Activated CD8-positive, alpha-beta T cell treated with anti-CD3 and anti-CD28 coated beads for 36 hours (primary cell): ENCODE results near the gene RFPL3. TPM values are rescaled to one million over a fixed set of nuclear protein-coding genes. Genes with fewer than 3 reads are reported as not detected.
A peak's percentile ranks its signal among the peaks of the same experiment; 100 is the strongest.
"Not testable (repeated sequence)": the region's sequence is repeated elsewhere in the genome, so short reads cannot be mapped to it uniquely, and the experiment has no call there.

ENCODE experiments used
- ATAC-seq: fragments of 200-7000 bp; cut with Tn5 transposase; one replicate; pipeline ENCODE4 v1.10.0; 2021; ENCODE audit warnings: mild to moderate bottlenecking, moderate library complexity
- CTCF ChIA-PET: fragments of 350-600 bp; sonication (Branson Sonifier 250); formaldehyde crosslinking; loops from one replicate; lab custom pipeline; 2021; ENCODE audit warnings: antibody characterized with exemption; lab: Charles Lee
- POLR2A ChIA-PET: fragments of 350-600 bp; sonication (Branson Sonifier 250); formaldehyde crosslinking; loops from one replicate; lab custom pipeline; 2021; ENCODE audit warnings: antibody characterized with exemption; lab: Charles Lee
- DNase-seq: peaks from one replicate; pipeline ENCODE4 v3.0.0-alpha.2; 2020
- H3K27ac Mint-ChIP-seq: one replicate; pipeline ENCODE4 v1.8.0; 2021; ENCODE audit warnings: mild to moderate bottlenecking, mixed read lengths
- H3K27me3 Mint-ChIP-seq: one replicate; pipeline ENCODE4 v1.8.0; 2021; ENCODE audit warnings: mixed read lengths
- H3K36me3 Mint-ChIP-seq: one replicate; pipeline ENCODE4 v1.8.0; 2021; ENCODE audit warnings: low read depth, mixed read lengths
- H3K4me1 Mint-ChIP-seq: one replicate; pipeline ENCODE4 v1.8.0; 2021; ENCODE audit warnings: low read depth, mixed read lengths
- H3K4me3 Mint-ChIP-seq: one replicate; pipeline ENCODE4 v1.8.0; 2021; ENCODE audit warnings: mild to moderate bottlenecking, moderate library complexity, mixed read lengths
- H3K9me3 Mint-ChIP-seq: one replicate; pipeline ENCODE4 v1.8.0; 2021; ENCODE audit warnings: mixed read lengths
- CTCF ChIP-seq: fragments of 200-600 bp; IDR thresholded peaks from one replicate; pipeline ENCODE4 v1.8.0; 2022; ENCODE audit warnings: antibody characterized with exemption, mild to moderate bottlenecking
- intact Hi-C: fragments of 100-400 bp; cut with micrococcal nuclease; formaldehyde crosslinking; loops from one replicate; pipeline ENCODE4 v1.10.0; 2022
- total RNA-seq, 2 experiments: library from RNA; stranded (reverse); gene quantifications; one replicate each; pipeline ENCODE4 v1.2.3, GENCODE V29; 2021

The RFPL3 gene
- total RNA-seq, 2 experiments from 2014 or later = not detected

- H3K27ac Mint-ChIP-seq = no peak overlapping the region
- ChIA-PET POLR2A (no interaction called here), CTCF (no interaction called here)
- no peaks in the 10 kb centered on the region for H3K4me1 Mint-ChIP-seq
- no peak for TF ChIP-seq CTCF
- intact Hi-C loops = no loop called here
- no peak for ATAC-seq
- H3K36me3 Mint-ChIP-seq = no peaks in the 10 kb centered on the region
- no peaks in the 10 kb centered on the region for H3K27me3 Mint-ChIP-seq
- no peak overlapping the region for H3K4me3 Mint-ChIP-seq
- DNase-seq = no peak
- no peaks in the 10 kb centered on the region for H3K9me3 Mint-ChIP-seq
Observed at GRCh38 chr22:32352681-32353080, 5.0 kb upstream of the RFPL3 start.

- intact Hi-C loops = no loop called here
- ChIA-PET POLR2A (no interaction called here), CTCF (no interaction called here)
- no peaks in the 10 kb centered on the region for H3K4me1 Mint-ChIP-seq
- TF ChIP-seq CTCF = no peak
- DNase-seq (no peak), ATAC-seq (no peak)
- no peaks in the 10 kb centered on the region for H3K27me3 Mint-ChIP-seq
- no peak overlapping the region for H3K27ac Mint-ChIP-seq
- H3K36me3 Mint-ChIP-seq = no peaks in the 10 kb centered on the region
- H3K4me3 Mint-ChIP-seq = no peak overlapping the region
- H3K9me3 Mint-ChIP-seq = no peaks in the 10 kb centered on the region
Observed at GRCh38 chr22:32353292-32353691, 4.4 kb upstream of the RFPL3 start.

- Mint-ChIP-seq H3K9me3 (no peaks in the 10 kb centered on the region), H3K4me3 (no peak overlapping the region), H3K27ac (no peak overlapping the region), H3K27me3 (no peaks in the 10 kb centered on the region), H3K4me1 (no peaks in the 10 kb centered on the region), H3K36me3 (no peaks in the 10 kb centered on the region)
- CTCF ChIA-PET = no interaction called here
- DNase-seq = no peak
- ATAC-seq = no peak
- POLR2A ChIA-PET = no interaction called here
- intact Hi-C loops = no loop called here
- TF ChIP-seq CTCF = no peak
Observed at GRCh38 chr22:32353840-32354239, 3.8 kb upstream of the RFPL3 start.

- TF ChIP-seq CTCF = no peak
- Mint-ChIP-seq H3K9me3 (no peaks in the 10 kb centered on the region), H3K4me1 (no peaks in the 10 kb centered on the region), H3K4me3 (no peak overlapping the region), H3K27ac (no peak overlapping the region), H3K27me3 (no peaks in the 10 kb centered on the region), H3K36me3 (no peaks in the 10 kb centered on the region)
- ATAC-seq (no peak), DNase-seq (no peak)
- ChIA-PET POLR2A (no interaction called here), CTCF (no interaction called here)
- intact Hi-C loops = no loop called here
Observed at GRCh38 chr22:32354360-32355351, 3.0 kb upstream of the RFPL3 start.

- Mint-ChIP-seq H3K4me1 (no peaks in the 10 kb centered on the region), H3K27me3 (no peaks in the 10 kb centered on the region), H3K4me3 (no peak overlapping the region), H3K9me3 (no peaks in the 10 kb centered on the region), H3K36me3 (no peaks in the 10 kb centered on the region), H3K27ac (no peak overlapping the region)
- intact Hi-C loops = no loop called here
- ATAC-seq (no peak), DNase-seq (peak; percentile 8)
- ChIA-PET CTCF (no interaction called here), POLR2A (no interaction called here)
- TF ChIP-seq CTCF = no peak
Observed at GRCh38 chr22:32355760-32356159, 1.9 kb upstream of the RFPL3 start.

- H3K27me3 Mint-ChIP-seq, H3K9me3 Mint-ChIP-seq, CTCF ChIA-PET, DNase-seq, ATAC-seq, H3K4me3 Mint-ChIP-seq, H3K36me3 Mint-ChIP-seq, H3K4me1 Mint-ChIP-seq, H3K27ac Mint-ChIP-seq, intact Hi-C loops, POLR2A ChIA-PET: not testable (repeated sequence)
Observed at GRCh38 chr22:32360096-32360495, 2.4 kb downstream of the RFPL3 start.
